NT2/D1 (cell line): ENCODE measurements around the gene RAB11FIP4.

Experiments used
- SUZ12 ChIP-seq: IDR thresholded peaks from 2 replicates; pipeline ENCODE4 v1.6.1; 2011; ENCODE audit not compliant: insufficient read length, insufficient read depth; ENCODE audit errors: extremely low read depth
- YY1 ChIP-seq: IDR thresholded peaks from 2 replicates; pipeline ENCODE4 v1.6.1; 2011; ENCODE audit not compliant: insufficient read length, insufficient read depth
- ZNF274 ChIP-seq: IDR thresholded peaks from 2 replicates; pipeline ENCODE4 v1.6.1; 2011; ENCODE audit warnings: mild to moderate bottlenecking, low read depth, low read length

DNA sequence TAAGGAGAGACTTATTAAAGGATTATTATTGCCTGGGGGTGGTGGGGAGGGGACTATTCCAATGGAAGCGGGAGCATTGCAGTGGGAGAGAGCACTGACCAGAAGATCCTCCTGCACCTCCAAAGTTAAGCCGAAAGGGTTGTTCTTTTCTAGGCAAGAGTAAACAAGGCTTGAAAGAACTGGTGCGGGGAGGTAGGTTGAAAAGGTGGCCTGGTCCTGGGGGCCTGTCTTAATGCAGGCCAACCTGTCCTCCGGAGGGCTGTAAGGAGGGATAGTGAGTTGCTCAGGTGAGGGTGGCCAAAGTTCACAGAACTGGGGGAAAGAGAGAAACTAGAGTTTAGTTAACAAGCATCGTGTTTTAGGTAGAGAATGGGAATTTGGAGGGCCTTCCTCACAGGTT is 65.3 kb downstream of the RAB11FIP4 start:
- no peak for TF ChIP-seq YY1
- no peak for TF ChIP-seq ZNF274
- TF ChIP-seq SUZ12 = no peak
